22Rv1 (cell line): ENCODE results near the gene LTK.

Experiments used
- H3K27ac ChIP-seq: fragments of 450-650 bp; 2 replicates; pipeline ENCODE4 v1.5.1; 2017
- ZFX ChIP-seq: fragments of 450-650 bp; IDR thresholded peaks from 2 replicates; pipeline ENCODE4 v1.6.1; 2017; ENCODE audit warnings: antibody characterized with exemption, borderline replicate concordance
- TF ChIP-seq, protein P1 (sequence below): fragments of 450-650 bp; IDR thresholded peaks from 2 replicates; pipeline ENCODE4 v1.5.1; 2017; ENCODE audit warnings: mild to moderate bottlenecking

LTK gene

GRCh38 chr15:41530363-41530956, 16.8 kb upstream of the LTK start:
- TF ChIP-seq ZFX: no peak
- TF ChIP-seq, protein P1, sequence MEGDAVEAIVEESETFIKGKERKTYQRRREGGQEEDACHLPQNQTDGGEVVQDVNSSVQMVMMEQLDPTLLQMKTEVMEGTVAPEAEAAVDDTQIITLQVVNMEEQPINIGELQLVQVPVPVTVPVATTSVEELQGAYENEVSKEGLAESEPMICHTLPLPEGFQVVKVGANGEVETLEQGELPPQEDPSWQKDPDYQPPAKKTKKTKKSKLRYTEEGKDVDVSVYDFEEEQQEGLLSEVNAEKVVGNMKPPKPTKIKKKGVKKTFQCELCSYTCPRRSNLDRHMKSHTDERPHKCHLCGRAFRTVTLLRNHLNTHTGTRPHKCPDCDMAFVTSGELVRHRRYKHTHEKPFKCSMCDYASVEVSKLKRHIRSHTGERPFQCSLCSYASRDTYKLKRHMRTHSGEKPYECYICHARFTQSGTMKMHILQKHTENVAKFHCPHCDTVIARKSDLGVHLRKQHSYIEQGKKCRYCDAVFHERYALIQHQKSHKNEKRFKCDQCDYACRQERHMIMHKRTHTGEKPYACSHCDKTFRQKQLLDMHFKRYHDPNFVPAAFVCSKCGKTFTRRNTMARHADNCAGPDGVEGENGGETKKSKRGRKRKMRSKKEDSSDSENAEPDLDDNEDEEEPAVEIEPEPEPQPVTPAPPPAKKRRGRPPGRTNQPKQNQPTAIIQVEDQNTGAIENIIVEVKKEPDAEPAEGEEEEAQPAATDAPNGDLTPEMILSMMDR: no peak
- no peak overlapping the region for H3K27ac ChIP-seq

DNA sequence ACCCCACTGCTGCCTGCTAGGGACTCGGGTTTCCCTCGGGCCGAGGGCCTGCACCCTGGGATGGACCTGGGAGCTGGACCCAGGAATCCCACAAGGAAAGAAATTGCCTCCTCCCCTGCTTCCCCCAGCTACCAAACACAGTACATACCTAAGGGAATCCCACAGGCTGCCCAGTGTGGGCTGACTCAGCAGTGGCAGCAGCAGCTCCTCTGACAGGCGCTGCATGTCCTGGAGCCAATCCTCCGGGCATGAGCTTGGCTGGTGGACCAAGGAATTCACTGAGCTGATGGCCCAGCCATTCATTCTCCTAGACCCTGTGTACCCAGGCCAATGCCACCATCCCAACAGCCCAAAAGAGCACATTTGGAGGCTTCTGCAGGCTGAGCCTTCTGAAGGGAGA, 9.5 kb upstream of the LTK start:
- TF ChIP-seq, protein P1: no peak

DNA sequence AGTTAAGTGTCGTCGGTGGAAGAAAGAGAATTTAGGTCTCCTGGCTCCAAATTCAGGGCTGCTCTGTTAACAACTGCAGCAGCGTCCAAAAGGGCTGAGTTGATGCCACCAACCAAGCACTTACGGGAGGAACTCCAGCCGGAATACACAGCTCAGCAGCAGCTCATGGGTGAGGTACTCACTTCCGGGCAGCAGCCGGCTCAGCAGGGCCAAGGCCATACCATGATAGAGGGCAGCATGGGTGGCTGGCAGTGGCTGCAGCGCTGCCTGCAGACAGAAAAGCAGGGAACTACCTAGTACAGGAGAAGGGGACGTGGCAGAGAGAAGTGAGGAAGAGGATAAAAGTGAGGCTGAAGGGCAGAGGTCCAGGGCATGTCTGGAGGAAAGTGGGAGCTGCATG, 8.0 kb upstream of the LTK start:
- no peak overlapping the region for H3K27ac ChIP-seq
- TF ChIP-seq ZFX: no peak
- TF ChIP-seq, protein P1: no peak

More for the DNA sequence above, 9.5 kb upstream of the LTK start:
- no peak overlapping the region for H3K27ac ChIP-seq

- TF ChIP-seq, protein P1: no peak
- no peak for TF ChIP-seq ZFX
- H3K27ac ChIP-seq: no peak overlapping the region
These were observed 7.0 kb upstream of the LTK start for GRCh38 chr15:41520636-41521035.

DNA sequence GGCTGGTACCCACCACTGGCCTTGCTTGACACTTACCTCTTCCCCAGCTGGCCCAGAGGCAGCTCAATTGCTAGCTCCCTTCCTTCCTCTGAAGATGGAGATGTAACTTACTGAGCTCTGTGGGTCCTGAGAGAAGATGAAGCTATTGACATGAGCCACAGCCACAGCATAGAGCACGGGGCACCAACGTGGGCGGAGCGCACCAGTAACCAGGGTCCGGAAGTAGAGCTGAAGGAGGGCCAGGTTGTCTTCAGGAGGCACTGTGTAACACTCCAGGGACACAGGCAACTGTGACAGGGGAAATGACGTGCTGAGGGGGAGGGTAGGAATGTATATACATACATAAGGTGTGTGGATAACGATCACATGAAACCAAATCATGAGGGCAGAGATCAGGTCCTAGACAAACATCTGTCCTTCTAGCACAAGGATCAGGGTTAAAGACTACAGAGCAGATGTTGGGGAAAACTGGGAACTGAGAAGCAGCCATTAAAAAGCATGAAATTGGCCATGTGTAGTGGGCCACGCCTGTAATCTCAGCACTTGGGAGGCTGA, 4.3 kb upstream of the LTK start:
- TF ChIP-seq, protein P1: no peak
- no peak for TF ChIP-seq ZFX
- no peak overlapping the region for H3K27ac ChIP-seq

DNA sequence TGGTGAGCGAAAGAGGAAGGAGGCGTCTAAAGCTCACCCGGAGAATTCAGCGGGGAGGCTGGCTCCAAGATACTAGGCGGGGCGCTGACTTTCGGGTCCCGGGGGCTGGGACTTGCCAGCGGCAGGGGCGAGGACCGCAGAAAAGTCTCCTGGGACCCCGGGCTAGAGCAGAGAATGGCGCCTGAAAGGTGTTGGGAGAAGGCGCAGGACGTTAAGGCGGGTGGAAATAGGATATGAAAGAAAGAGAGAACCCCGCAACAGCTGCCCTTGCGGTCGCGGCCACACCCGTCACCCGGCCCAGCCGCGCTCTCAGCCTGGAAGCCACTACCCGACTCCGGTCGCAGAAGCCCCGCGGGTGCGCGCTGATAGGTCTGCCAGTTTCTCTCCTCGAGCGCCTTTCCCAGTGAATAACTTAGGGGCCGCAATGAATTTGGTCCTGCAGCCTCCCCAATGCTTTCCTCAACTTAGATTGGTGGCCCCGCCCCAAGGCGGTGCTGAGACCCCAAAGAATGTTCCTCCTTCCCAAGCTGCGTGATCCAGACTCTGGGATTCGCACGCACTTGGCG, 604 bp downstream of the LTK start:
- TF ChIP-seq, protein P1: no peak
- no peak for TF ChIP-seq ZFX
- H3K27ac ChIP-seq: no peak overlapping the region

DNA sequence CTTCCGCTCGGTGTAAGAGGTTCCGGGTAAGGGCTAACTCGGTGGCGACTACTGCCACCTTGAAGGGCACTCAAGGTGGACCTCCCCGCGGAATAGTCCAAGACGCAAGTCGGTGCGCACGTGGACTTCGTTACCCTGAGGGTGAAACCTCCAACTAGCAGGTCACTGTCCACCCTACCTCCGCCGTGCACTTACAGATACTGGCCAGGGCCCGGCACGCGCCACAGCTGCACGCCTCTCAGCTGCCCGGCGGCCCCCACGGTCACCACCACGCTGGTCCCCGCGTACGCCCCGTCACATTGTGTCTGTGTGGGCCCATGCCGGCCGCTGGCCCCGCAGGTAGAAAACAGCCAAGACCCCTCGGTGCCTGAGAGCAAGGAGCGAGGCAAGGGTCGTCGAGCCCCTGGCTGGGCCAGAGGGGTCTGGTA, 1.1 kb downstream of the LTK start:
- no peak overlapping the region for H3K27ac ChIP-seq
- TF ChIP-seq, protein P1: no peak
